GM18499 (cell line): Measurements from ENCODE around the gene COL27A1.

Experiments
- ATAC-seq: cut with Tn5 transposase; IDR thresholded peaks from one replicate; pipeline ENCODE4 v1.9.1; 2021; ENCODE audit warnings: moderate number of reproducible peaks; ENCODE audit not compliant: insufficient read depth, unreplicated experiment

The COL27A1 gene

DNA sequence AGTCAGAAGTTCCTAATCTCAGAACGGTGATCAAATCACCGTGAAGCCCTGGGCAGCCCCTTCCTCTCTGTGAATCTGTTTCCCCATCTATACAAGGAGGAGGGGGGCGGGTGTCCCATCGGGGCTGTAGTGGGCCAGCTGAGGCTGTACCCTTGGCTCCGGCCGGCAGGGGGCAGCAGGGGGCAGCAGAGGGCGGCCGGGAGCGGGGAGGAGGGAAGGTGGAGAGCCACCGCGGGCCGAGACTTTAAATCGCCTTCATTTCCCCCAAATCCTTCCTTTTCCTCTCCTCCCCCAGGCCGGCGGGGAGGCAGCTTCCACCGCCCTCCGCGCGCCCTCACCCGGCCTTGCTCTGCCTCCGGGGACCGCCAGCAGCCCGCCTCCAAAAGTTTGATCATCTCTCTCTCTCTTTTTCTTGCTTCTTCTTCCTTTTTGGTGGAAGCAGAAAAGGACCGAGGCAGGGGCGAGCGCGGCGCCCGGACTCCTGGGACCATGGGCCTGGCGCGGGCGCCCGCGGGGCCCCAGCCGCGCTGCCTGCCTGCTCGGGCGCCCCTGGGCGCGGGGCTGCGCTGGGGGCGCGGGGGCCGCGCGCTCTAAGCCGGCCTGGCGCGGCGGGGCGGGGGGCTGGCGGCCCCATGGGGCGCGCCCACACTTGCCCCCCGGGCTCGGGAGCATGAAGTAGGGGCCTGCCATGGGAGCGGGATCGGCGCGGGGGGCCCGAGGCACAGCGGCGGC, at the start of gene COL27A1:
Gene COL27A1, plus strand, starts transcription at position 275 of the 732 bp plus-strand sequence. Its CDS starts 414 bp downstream, at position 689.
- ATAC-seq: no peak

DNA sequence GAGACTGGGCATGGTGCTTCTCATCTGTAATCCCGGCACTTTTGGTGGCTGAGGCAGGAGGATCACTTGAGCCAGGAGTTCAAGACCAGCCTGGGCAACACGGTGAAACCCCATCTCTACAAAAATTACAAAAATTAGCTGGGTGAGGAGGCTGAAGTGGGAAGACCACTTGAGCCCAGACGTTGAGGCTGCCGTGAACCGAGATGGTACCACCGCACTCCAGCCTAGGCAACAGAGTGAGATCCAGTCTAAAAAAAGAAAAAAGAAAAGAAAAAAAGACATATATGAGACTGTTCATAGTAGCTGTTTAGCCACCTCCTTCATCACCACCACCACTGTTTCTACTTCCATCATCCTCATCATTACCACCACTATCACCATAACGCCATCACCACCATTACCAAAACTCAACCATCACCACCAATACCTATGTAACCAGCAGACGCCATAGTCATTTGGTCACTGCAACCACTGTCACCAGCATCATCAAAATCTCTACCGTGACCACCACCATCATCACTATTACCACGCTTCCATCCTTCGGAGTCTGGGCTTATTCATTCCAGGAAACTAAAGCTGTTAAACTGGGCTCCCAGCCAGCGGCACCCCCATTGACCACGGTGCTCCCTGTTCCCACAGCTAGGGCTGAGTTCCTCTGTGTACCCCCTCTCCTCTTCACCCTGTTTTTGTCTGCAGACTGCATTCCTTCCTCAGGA, 47.9 kb upstream of the COL27A1 start:
- ATAC-seq: no peak

DNA sequence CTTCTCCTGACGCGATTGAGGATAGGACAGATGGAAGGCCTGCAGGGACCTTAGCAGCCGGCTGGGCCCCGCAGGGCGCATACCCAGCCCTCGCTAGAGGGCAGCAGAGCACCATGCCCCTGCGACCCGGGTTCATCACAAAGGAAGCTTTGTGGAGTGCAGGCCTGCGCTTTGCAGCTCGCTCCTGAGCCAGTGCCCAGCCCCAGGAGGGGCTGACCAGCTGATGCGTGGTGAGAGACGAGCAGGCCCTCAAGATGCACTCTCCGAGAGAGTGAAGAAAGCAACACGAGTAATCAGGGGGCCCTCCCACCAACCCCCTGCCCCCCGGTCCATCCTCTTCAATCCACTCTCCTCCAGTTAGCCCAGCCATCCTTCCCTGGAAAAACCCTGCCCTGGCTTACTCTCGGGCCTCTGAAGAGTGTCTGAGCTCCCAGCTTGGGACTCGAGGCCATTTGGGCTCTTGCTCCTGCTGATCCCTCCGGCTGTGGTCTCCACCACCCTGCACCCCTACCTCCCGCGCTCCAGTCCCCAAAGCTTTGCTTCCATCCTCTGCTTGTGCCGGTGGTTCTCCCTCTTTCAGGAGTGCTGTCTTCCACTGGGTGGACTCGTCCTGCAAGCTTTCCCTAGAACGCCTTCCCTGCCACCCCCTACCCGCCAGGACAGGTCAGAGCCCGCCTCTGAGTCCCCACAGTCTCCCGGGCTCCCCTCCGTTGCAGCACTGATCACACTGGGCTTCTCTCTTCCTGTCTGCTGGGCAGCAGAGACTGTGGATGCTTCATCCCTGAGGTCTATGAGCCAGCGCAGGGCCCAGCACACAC, 47.1 kb upstream of the COL27A1 start:
- ATAC-seq: no peak

DNA sequence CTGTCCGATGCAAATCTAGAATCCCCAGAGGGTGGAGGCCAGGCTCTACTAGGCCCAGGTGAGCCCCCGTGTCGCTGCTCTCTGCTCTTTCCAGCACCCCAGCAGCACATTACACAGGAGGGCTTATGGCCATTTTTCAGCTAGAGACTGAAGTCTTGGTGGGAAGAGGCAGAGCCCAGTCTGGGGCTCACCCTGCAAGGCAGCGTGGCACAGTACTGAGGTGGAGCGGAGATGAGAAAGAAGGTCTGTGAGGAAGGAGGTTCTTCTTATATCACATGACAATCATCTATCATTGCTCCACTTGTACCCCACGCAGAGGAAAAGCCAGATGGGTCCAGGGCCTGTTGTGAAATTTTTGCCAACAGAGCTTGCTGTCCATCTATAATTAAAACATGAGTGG, 46.2 kb upstream of the COL27A1 start:
- ATAC-seq: no peak

DNA sequence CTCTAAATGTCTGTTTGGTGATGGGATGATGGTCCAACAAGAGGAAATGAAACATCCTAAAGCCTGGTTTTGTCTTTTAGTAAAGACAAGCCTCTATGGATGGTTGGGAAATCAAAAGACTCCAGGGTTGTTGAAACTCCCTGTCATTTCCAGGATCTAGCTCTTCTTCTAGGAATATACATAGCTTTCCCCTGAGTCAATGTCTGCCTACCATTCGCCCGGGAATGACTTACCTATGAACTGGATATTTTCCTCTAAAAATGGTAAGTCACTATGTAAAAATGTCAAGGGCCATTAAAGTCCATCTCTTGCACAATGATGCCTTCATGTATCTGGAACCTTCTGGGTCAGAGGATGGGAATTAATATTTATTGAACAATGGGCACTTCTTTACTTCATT, 45.2 kb upstream of the COL27A1 start:
- no peak for ATAC-seq

DNA sequence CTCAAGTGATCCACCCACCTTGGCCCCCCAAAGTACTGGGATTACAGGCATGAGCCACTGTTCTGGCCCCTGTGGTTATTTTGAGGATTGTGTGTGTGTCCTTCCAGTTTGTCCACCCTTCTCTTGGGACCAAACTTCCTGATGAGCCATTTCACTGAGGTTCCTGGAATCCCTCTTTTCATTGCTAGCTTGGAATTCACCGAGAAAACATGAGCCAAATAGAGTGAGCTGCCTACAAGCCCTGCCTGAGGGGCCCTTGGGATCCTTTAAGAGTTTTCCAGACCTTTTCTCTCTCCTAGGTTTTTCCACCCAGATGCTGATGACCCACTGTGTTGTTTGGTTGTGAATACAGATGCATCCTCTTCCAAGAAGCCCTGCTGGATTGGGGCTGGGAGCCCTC, 43.0 kb upstream of the COL27A1 start:
- no peak for ATAC-seq

DNA sequence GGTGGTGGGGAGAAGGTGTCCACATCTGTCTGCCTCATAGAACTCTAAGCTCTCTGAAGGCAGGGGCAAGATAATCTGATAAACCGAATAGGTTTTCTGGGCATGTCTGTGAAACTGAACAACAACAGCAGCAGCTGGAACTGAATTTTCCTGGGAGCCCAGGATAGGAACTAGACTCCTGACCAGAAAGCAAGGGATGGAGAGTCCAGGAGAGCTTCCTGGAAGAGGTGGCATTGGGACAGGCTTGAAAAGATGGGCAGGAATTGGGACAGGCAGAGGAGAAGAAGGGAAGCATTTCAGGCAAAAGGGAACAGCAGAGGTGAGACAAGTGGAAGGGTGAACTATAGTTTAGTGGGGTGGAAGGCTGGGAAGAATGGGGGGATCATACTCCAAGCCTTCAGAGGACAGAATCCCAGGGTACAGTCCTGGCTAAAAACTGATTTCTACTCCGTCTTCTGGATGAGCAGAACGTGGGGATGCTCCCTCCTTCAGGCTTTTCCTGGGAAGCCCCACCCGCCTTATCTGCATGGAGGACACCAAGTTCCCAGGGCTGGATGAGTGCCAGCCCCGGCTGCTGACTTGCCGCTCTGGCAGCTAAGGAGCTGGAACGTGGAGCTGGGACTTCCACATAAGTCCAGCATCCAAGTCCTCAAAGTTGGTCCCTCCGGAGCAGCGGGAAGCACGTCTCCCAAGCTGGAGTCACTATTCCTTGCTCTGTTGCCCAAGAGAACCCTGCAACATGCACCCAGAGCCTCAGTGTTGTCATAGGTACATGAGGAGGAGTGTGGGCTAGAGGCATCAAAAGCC, 42.4 kb upstream of the COL27A1 start:
- ATAC-seq: no peak

DNA sequence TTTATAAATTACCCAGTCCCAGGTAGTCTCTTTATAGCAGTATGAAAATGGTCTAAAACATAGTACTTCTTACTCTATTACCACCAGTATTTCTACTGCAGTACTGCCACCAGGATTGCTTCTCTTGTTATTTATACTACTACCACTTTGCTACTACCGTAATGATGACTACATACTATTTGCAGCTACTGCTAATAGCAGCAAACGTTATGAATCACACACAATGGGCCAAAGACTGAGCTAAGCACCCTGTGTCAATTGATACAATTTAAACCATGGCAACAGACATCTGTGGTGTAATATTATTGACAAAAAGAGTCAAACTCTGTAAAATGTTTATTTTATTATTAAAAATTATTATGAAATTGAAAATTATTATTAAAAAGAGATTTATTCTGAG, 41.0 kb upstream of the COL27A1 start:
- ATAC-seq: no peak

DNA sequence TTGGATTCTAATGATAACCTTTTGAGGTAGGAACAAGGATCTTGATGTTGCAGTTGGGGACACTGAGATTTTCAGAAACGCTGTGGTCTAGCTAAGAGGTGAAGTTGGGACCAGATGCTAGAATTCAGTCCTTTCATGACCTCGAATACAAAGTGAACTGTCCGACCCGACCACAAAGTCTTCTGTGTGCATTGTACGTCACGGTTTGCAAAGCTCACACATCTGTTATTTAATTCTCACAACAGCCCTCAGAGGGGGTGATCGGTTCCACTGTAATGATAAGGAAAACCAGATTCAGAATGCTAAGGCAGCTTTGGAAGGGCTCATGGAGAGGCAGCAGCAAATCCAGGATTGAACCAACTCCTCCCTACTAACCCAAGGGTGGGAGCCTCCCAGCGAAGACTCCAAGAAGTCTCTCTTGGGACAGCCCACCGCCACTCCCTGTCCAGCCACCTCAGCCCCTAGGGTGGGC, 39.6 kb upstream of the COL27A1 start:
- no peak for ATAC-seq

DNA sequence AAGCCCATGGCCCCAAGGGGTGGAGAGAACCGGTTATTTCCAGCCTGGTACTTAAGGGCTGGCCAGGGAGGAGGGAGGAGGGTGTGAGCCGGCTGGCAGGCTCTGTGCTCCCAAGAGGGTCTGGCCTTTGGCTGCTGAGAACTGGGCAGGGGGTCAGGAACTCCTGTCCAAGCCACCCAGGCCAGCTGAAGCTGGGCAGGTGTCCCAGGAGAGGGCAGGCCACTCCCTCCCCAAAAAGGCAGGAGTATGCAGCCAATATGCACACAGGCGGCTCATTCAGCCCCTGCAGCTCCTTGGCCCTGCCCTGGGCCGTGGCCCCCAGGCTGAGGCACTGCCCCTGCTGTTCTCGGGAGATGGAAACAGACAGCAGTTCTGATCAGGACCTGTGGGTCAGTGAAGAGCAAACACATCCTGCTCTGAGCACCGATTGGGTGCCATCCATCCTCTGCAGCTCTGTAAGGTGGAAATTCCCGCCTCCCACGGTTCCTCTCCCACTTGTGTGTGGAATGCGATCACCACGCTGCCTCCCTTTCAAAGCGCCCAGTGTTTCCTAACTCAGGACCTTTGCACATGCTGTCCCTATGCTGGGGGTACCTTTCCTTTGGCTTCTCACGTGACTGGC, 39.1 kb upstream of the COL27A1 start:
- ATAC-seq: no peak

DNA sequence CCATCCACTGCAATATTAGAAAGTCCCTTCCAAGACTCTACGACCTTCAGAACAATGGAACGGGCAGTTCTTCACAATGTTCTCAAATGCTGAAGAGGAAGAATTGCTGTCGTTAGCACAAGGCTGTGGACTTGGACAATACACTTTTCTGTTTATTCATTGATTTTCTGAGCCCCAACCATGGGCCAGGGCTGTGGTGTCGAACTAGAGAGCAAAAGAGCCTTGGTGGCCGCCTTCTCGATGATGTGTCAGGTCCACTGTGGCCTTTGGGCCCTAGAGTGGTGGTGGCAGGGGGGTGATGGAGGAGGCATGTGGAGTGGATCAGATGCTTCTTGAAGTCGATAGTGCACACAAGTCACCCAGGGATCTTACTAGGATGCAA, 37.7 kb upstream of the COL27A1 start:
- ATAC-seq: no peak

DNA sequence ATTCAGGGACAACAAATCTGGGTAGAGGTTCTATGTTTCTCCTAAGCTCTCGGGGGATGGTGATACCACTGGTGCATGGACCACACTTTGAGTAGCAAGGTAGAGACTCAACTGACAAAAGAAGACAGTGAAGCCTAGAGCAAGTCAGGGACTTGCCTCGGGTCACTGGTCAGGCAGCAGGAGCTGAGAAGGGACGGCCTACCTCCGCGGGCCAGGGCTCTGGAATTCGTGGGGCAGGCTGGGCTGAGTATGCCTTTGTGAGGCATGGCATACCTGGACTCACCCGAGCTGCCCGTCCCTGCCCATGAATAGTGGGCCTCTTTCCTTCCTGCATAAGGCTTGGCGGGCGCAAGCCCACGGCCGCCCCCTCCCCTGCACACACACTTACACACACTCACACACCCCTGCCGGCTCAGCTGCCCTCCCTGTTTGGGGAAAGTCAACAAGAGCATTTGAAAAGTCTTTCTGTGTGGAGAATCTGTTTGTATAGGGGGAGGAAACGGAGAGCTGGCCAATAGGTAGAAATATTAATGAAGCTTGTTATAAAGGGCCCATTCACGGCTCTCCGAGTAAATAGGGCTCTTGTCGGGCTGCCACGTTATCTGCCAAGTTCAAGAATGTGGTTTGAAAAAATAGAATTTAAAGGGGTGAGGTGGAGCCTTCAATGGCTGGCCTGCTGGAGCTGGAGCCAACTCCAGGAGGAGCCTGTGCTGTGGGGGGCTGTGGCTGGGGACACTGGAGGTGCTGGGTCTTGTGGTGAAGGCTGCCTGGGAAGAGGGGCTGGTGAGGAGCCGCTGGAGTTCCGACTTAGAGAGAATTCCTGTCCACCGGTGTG, 37.1 kb upstream of the COL27A1 start:
- ATAC-seq: no peak

DNA sequence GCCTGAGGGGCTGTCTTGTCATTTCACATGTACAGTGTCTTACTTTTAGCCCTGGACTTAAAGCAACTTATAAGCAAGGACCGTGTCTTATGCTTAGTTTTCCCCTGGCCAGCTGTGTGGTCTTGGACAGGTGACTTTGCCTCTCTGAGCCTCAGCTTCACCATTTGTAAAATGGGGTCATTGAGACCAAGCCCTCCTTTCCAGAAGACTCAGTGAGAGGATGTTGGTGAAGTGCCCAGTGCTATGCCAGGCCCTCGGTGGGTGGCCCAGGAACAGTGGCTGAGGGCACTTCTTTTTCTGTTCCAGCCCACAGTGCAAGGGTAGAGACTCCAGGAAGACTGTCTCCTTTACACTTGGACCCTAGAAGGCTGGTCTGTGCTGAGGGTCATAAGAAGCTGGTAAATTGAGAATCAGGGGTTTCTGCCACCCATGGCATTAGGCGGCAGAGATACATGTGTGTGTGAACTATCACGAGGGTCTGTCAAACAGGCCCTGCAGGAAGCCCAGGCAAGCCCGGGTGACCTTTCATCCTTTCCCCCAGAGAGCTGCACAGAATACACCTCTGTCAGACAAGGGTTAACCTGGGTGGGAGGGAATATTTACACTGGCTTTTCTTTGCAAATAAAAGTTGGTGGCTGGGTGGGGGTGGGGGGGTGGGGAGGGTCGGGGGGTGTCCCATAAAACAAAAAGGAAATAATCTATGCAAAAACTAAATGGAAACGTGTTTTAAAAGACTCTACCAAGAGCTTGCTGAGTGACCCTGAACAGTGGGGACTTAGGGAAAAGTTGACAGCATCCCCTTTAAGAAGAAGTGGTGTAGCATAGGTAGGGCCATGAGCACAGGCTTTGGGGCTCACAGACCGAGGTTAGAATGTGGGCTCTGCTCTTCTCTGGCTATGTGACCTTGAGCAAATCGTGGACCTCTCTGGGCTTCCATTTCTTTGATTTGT, 35.8 kb upstream of the COL27A1 start:
- ATAC-seq: no peak

DNA sequence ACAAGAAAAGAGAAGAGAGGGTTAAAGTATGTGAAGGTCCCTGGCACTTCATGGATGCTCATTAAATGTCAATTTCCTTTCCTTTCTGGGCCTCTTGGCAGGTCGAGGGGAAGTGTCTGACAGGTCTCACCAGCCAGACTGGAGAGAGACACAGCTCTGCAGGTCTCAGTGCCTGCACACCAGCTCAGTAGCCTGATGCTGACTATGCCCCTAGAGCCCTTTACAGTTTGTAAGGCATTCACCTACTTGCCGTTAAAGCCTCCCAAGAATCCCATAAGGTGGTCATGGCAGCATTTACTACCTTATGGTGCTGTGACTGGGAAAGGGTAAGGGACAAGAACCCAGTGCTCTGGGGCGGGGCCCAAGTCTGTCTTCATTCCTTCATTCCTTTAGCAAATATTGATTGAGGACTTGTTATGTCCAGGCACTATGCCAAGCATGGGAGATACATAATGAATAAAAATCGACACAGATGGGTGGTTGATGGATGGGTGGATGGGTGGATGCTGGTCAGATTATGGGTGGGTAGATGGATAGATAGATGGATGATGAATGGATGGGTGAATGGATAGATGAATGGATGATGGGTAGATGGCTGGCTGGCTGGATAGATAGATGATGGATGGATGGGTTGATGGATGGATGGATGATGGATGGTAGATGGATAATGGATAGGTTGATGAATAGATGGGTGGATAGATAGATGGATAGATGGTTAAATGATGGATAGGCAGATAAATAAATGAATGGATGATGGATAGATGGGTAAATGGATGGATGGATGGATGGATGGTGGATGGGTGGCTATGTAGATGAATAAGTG, 34.9 kb upstream of the COL27A1 start:
- no peak for ATAC-seq

DNA sequence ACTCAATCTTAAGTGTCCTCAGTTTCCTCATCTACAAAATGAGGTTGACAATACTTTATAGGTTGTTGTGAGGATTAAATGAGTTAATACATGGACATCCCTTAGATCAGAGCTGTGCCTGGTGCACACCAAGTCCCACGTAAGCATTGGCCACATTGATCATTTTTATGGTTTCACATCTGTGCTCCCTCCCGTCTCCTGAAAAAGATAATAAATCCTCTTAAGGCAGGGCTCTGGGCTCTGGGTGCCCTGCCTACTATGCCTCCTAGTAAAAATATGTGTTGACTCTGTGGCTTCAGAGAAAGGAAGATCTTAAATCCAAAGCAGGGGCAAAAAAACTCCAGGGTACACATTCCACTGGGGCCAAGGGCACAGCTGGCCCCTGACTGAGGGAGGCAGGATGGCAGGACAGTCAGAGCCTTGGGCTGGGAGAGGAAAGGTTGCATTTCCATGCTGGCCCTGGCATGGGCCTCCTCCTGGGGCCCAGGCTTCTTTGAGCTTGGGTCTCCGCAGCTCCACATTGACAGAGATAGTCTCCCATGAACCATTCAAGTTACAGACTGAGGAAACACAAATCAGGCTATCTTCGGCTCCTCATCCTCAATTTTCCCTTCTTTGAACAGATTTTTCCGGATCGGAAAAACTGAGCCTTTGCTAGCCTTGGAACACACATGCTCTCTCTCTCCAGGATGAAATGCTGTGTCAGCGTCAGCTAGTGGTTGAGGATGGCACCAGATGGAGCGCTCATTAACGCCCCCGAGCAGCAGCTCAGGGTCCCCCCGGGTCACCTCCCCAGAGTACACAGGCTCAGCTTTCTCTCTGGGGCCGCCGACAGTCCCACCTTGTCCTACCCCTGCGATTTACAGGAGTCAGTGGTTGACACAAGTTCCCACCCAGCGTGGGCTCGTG, 33.9 kb upstream of the COL27A1 start:
- no peak for ATAC-seq
